Naive B cell (primary cell): ENCODE measurements around the gene SERHL2. TPM values are rescaled to one million over a fixed set of nuclear protein-coding genes. Genes with fewer than 3 reads are reported as not detected.
"Not testable (repeated sequence)": the region's sequence is repeated elsewhere in the genome, so short reads cannot be mapped to it uniquely, and the experiment has no call there.

Source experiments
- ATAC-seq, 2 donors: fragments of 150-1000 bp; cut with Tn5 transposase; 2 replicates each; pipeline ENCODE4 v1.10.0; 2021; ENCODE audit warnings: low read depth in 2 of 2, mild to moderate bottlenecking in 2 of 2, moderate library complexity in 2 of 2
- DNase-seq: peaks from one replicate; pipeline ENCODE4 v3.0.0; 2022
- H3K27ac Mint-ChIP-seq, 6 donors: one replicate each; pipeline ENCODE4 v1.8.0; 2020 to 2022; ENCODE audit warnings: mild to moderate bottlenecking in 6 of 6, mixed read lengths in 6 of 6, moderate library complexity in 5 of 6, inconsistent platforms in 2 of 6
- H3K27me3 Mint-ChIP-seq, 3 donors: one replicate each; pipeline ENCODE4 v1.8.0; 2021 to 2022; ENCODE audit warnings: mixed read lengths in 3 of 3, mild to moderate bottlenecking in 1 of 3
- H3K36me3 Mint-ChIP-seq, 2 donors: one replicate each; pipeline ENCODE4 v1.8.0; 2020 to 2022; ENCODE audit warnings: mixed read lengths in 2 of 2, inconsistent platforms in 1 of 2, mild to moderate bottlenecking in 1 of 2
- H3K4me1 Mint-ChIP-seq, 3 donors: one replicate each; pipeline ENCODE4 v1.8.0; 2020 to 2022; ENCODE audit warnings: mixed read lengths in 3 of 3, inconsistent platforms in 1 of 3, mild to moderate bottlenecking in 1 of 3, moderate library complexity in 1 of 3
- H3K4me3 Mint-ChIP-seq, 8 donors: one replicate each; pipeline ENCODE4 v1.8.0; 2020 to 2022; ENCODE audit warnings: mild to moderate bottlenecking in 8 of 8, mixed read lengths in 8 of 8, moderate library complexity in 8 of 8, inconsistent platforms in 2 of 8
- H3K9me3 Mint-ChIP-seq, 7 donors: one replicate each; pipeline ENCODE4 v1.8.0; 2020 to 2022; ENCODE audit warnings: mixed read lengths in 7 of 7, mild to moderate bottlenecking in 5 of 7, inconsistent platforms in 2 of 7, moderate library complexity in 1 of 7
- polyA plus RNA-seq, 6 donors: library from polyadenylated mRNA; unstranded; fragments of 300-500 nt; fragmentation: Illumina TruSeq; gene quantifications; one replicate each; pipeline ENCODE4 v1.2.3, GENCODE V29; 2021; ENCODE audit warnings: low read depth in 6 of 6

Gene SERHL2
- polyA plus RNA-seq, 6 donors from 2014 or later: 4.8 to 8.4 (median 5.6) TPM; not detected in 1

GRCh38 chr22:42584364-42584940 is 30.7 kb downstream of the SERHL2 start:
- Mint-ChIP-seq H3K9me3 (no peaks in the 10 kb centered on the region), H3K4me1 (peaks cover 23 to 35% (median 25%) of the 10 kb centered on the region in 3 donors), H3K27me3 (no peaks in the 10 kb centered on the region), H3K36me3 (peaks cover 5 to 24% of the 10 kb centered on the region in 2 donors), H3K27ac (peak overlapping the region in 1 of 6 donors; percentile 22), H3K4me3 (peak overlapping the region in 1 of 8 donors; percentile 69)
- DNase-seq (no peak), ATAC-seq (no peak)

- DNase-seq (no peak), ATAC-seq (no peak)
- no peak overlapping the region for H3K4me3 Mint-ChIP-seq
- no peaks in the 10 kb centered on the region for H3K9me3 Mint-ChIP-seq
- H3K36me3 Mint-ChIP-seq: peaks cover 5 to 24% of the 10 kb centered on the region in 2 donors
- peak overlapping the region in 4 of 6 donors; percentile 15 to 78 (median 64) for H3K27ac Mint-ChIP-seq
- peaks cover 26 to 32% (median 31%) of the 10 kb centered on the region in 3 donors for H3K4me1 Mint-ChIP-seq
- no peaks in the 10 kb centered on the region for H3K27me3 Mint-ChIP-seq
Observed at GRCh38 chr22:42585096-42585495, 31.3 kb downstream of the SERHL2 start.

DNA sequence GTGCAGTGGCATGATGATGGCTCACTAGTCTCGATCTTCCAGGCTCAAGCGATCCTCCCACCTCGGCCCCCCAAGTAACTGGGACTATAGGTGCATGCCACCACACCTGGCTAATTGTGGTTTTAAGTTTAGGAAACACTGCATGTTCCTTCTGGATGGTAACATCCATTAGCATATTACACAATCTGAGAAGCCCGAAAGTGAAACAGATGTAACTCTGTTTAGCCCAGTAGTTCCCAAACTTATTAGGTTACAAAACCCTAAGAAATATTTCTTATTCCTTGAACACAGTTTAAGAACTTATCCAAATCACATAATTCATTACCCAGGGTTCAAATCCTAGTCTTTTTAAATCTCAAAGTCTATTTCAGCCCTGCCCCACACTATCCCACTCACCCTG is 32.6 kb downstream of the SERHL2 start:
- Mint-ChIP-seq H3K4me3 (no peak overlapping the region), H3K27me3 (no peaks in the 10 kb centered on the region), H3K9me3 (no peaks in the 10 kb centered on the region), H3K27ac (peak overlapping the region in 3 of 6 donors; percentile 52 to 82 (median 53)), H3K4me1 (peaks cover 21 to 24% (median 23%) of the 10 kb centered on the region in 3 donors), H3K36me3 (peaks cover 5 to 24% of the 10 kb centered on the region in 2 donors)
- DNase-seq (no peak), ATAC-seq (no peak)

GRCh38 chr22:42587588-42588175 is 33.9 kb downstream of the SERHL2 start:
- Mint-ChIP-seq H3K4me1 (peaks cover 13 to 15% (median 14%) of the 10 kb centered on the region in 3 donors), H3K27ac (peak overlapping the region in 3 of 6 donors; percentile 53 to 79 (median 57)), H3K27me3 (no peaks in the 10 kb centered on the region), H3K36me3 (peaks cover 8 to 24% of the 10 kb centered on the region in 2 donors), H3K4me3 (no peak overlapping the region), H3K9me3 (no peaks in the 10 kb centered on the region)
- no peak for DNase-seq
- ATAC-seq: no peak

DNA sequence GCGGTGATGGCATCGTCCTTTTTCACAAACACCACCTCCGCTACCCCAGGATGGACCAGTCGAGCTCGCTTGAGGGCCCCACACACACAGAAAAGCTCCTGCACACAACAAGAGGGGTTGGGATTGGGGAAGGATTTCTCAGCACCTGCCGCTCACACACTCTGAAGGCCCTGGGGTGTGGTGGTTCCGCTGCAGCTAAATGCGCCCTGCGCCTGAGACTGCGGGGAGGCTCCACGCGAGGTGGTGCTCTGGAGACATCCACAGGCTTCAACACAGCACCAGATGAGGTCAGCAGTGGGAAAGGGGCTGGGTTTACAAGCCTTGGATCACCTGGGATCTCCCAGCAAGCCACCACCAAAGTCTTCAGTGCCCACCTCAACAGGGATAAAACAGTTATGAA is 38.2 kb downstream of the SERHL2 start:
- Mint-ChIP-seq H3K36me3 (peaks cover 12 to 15% of the 10 kb centered on the region in 2 donors), H3K27me3 (no peaks in the 10 kb centered on the region), H3K27ac (peak overlapping the region in 1 of 6 donors; percentile 56), H3K9me3 (no peaks in the 10 kb centered on the region), H3K4me1 (peaks cover 8 to 15% (median 9%) of the 10 kb centered on the region in 3 donors), H3K4me3 (no peak overlapping the region)
- ATAC-seq: no peak
- DNase-seq: no peak

- DNase-seq (no peak), ATAC-seq (no peak)
- Mint-ChIP-seq H3K36me3 (peaks cover 12 to 18% of the 10 kb centered on the region in 2 donors), H3K27ac (peak overlapping the region in 2 of 6 donors; percentile 26 to 66), H3K4me3 (no peak overlapping the region), H3K4me1 (peaks cover 0 to 5% (median 0%) of the 10 kb centered on the region in 3 donors), H3K27me3 (no peaks in the 10 kb centered on the region), H3K9me3 (no peaks in the 10 kb centered on the region)
Observed at GRCh38 chr22:42595434-42595833, 41.7 kb downstream of the SERHL2 start.

GRCh38 chr22:42596336-42596735 is 42.6 kb downstream of the SERHL2 start:
- ATAC-seq (no peak), DNase-seq (no peak)
- Mint-ChIP-seq H3K9me3 (no peaks in the 10 kb centered on the region), H3K27ac (peak overlapping the region in 1 of 6 donors; percentile 50), H3K36me3 (peaks cover 12 to 18% of the 10 kb centered on the region in 2 donors), H3K27me3 (no peaks in the 10 kb centered on the region), H3K4me3 (no peak overlapping the region), H3K4me1 (peaks cover 0 to 5% (median 0%) of the 10 kb centered on the region in 3 donors)

GRCh38 chr22:42596863-42597530 is 43.2 kb downstream of the SERHL2 start:
- no peak overlapping the region for H3K4me3 Mint-ChIP-seq
- peaks cover 17 to 22% of the 10 kb centered on the region in 2 donors for H3K36me3 Mint-ChIP-seq

DNA sequence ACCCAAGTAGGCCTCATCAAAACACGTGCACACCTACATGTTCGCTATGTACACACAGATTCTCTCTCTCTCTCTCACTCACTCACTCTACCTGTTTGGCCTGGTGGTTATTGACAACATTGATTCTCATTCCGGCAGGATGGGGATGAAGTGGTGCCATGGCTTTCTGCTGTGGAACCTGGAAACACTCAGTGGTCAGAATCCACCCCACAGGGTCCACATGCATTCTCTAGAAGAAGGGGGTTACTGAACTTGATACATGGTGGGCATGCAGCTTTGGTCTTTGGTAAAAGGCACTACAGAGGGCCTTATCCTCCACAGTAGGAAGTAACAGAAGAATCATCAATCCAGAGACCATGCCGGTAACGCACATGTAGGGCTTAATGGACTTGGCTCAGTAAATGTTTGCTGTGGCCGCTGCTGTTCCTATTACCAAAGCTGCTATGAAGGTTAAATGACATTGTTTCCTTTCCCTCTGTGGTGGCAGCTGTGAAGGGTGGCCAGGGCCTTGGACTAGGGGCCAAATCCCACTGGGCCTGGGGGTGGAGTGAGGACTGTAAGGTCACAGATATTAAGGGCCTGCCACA is 48.2 kb downstream of the SERHL2 start:
- no peak overlapping the region for H3K4me3 Mint-ChIP-seq
- peaks cover 4 to 35% (median 17%) of the 10 kb centered on the region in 3 donors for H3K4me1 Mint-ChIP-seq

More at GRCh38 chr22:42596863-42597530, 43.2 kb downstream of the SERHL2 start:
- ATAC-seq (no peak), DNase-seq (no peak)
- peak overlapping the region in 2 of 6 donors; percentile 16 to 50 for H3K27ac Mint-ChIP-seq
- no peaks in the 10 kb centered on the region for H3K27me3 Mint-ChIP-seq
- H3K9me3 Mint-ChIP-seq: no peaks in the 10 kb centered on the region
- peaks cover 2 to 5% (median 4%) of the 10 kb centered on the region in 3 donors for H3K4me1 Mint-ChIP-seq

DNA sequence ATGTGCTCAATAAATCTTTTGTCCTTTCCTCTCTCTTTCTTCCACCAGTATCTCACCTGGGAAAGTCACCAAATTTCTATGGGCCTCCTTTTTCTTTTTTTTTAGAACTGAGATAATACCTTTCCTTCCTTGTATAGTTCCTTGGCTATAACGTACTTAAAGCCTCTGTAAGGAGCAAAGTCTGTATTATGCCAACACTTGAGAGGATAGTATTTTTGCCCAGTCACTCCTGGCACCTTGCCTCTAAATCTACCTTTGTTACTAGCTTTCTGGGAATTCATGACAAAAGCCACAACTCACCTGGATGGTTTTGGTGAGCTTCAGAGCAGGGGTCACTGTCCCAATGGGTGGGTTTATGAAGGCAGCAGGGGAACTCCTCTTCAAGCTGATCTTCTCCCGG is 48.7 kb downstream of the SERHL2 start:
- ATAC-seq: no peak
- H3K27me3 Mint-ChIP-seq: no peaks in the 10 kb centered on the region
- H3K4me3 Mint-ChIP-seq: no peak overlapping the region
- H3K36me3 Mint-ChIP-seq: peaks cover 5 to 34% of the 10 kb centered on the region in 2 donors
- no peaks in the 10 kb centered on the region for H3K9me3 Mint-ChIP-seq
- no peak for DNase-seq
- H3K27ac Mint-ChIP-seq: no peak overlapping the region
- peaks cover 0 to 35% (median 17%) of the 10 kb centered on the region in 3 donors for H3K4me1 Mint-ChIP-seq

More for the DNA sequence above, 48.2 kb downstream of the SERHL2 start:
- peaks cover 8 to 33% of the 10 kb centered on the region in 2 donors for H3K36me3 Mint-ChIP-seq
- no peak overlapping the region for H3K27ac Mint-ChIP-seq
- no peaks in the 10 kb centered on the region for H3K9me3 Mint-ChIP-seq
- ATAC-seq (no peak), DNase-seq (no peak)
- no peaks in the 10 kb centered on the region for H3K27me3 Mint-ChIP-seq

- Mint-ChIP-seq H3K27ac (peak overlapping the region in 1 of 6 donors; percentile 90), H3K4me3 (no peak overlapping the region), H3K36me3 (peaks cover 5 to 34% of the 10 kb centered on the region in 2 donors), H3K27me3 (no peaks in the 10 kb centered on the region), H3K9me3 (no peaks in the 10 kb centered on the region), H3K4me1 (peaks cover under 1 to 35% (median 17%) of the 10 kb centered on the region in 3 donors)
- no peak for DNase-seq
- no peak for ATAC-seq
Observed at GRCh38 chr22:42603427-42603826, 49.7 kb downstream of the SERHL2 start.

GRCh38 chr22:42604403-42604802 is 50.6 kb downstream of the SERHL2 start:
- no peak overlapping the region for H3K27ac Mint-ChIP-seq
- peaks cover 5 to 26% of the 10 kb centered on the region in 2 donors for H3K36me3 Mint-ChIP-seq
- H3K4me1 Mint-ChIP-seq: peaks cover 7 to 42% (median 17%) of the 10 kb centered on the region in 3 donors
- no peak overlapping the region for H3K4me3 Mint-ChIP-seq
- no peaks in the 10 kb centered on the region for H3K27me3 Mint-ChIP-seq
- DNase-seq (no peak), ATAC-seq (no peak)
- H3K9me3 Mint-ChIP-seq: no peaks in the 10 kb centered on the region

- peaks cover 16 to 66% (median 23%) of the 10 kb centered on the region in 3 donors for H3K4me1 Mint-ChIP-seq
Observed at GRCh38 chr22:42607641-42608040, 53.9 kb downstream of the SERHL2 start.

More at GRCh38 chr22:42607641-42608040, 53.9 kb downstream of the SERHL2 start:
- peaks cover 0 to 11% of the 10 kb centered on the region in 2 donors for H3K36me3 Mint-ChIP-seq
- ATAC-seq, H3K27ac Mint-ChIP-seq, DNase-seq, H3K4me3 Mint-ChIP-seq, H3K27me3 Mint-ChIP-seq, H3K9me3 Mint-ChIP-seq: not testable (repeated sequence)
